ENCODE data around the gene AFAP1.

DNA sequence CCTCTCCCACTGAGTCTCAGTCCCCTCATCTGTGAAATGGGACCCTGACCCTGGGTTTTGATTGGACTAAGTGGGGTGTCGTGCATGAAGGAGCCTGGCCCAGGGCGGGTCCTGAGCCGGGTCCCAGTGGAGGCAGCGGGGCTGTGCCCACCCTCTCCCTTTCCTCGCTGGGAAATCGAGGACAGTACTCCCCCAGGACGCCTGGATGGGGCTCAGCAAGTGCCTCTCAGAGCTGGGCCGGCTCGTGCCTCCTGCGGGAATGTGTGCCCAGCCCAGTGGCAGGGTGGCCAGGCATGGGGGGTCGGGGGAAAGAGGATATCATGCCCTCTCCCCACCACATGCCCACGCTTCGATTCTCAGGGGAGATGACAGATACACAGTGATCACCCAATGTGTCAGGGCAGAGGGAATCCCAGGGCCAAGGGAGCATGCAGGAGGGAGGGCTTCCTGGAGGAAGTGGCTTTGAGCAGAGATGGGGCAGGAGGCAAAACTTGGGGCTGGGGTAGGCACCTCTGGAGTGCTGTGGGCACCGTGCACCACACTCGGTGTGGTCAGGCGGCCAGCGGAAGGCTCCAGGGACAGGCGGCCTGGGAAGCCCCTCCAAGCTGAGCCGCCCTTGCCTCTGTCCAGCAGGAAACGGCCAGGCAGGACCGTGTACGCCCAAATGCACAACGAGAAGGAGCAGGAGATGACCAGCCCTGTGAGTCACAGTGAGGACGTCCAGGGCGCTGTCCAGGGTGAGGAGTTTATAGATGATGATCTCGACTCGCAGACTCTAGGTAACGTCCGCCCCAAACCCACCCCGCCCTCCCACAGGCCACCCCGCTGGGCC is 203.0 kb downstream of the AFAP1 start:
- TF ChIP-seq, protein P1, sequence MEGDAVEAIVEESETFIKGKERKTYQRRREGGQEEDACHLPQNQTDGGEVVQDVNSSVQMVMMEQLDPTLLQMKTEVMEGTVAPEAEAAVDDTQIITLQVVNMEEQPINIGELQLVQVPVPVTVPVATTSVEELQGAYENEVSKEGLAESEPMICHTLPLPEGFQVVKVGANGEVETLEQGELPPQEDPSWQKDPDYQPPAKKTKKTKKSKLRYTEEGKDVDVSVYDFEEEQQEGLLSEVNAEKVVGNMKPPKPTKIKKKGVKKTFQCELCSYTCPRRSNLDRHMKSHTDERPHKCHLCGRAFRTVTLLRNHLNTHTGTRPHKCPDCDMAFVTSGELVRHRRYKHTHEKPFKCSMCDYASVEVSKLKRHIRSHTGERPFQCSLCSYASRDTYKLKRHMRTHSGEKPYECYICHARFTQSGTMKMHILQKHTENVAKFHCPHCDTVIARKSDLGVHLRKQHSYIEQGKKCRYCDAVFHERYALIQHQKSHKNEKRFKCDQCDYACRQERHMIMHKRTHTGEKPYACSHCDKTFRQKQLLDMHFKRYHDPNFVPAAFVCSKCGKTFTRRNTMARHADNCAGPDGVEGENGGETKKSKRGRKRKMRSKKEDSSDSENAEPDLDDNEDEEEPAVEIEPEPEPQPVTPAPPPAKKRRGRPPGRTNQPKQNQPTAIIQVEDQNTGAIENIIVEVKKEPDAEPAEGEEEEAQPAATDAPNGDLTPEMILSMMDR (IDR thresholded peaks at IDR 0.05) = no peak
- TF ChIP-seq POLR2A (IDR thresholded peaks at IDR 0.05) = no peak

Data from Peyer's patch (tissue), 4 donors.